Measurements from ENCODE around the gene KDM4D. TPM values are rescaled to one million over a fixed set of nuclear protein-coding genes. Genes with fewer than 3 reads are reported as not detected.

KDM4D gene
- total RNA-seq, 1 donor from 2014 or later = 1.2 TPM

DNA sequence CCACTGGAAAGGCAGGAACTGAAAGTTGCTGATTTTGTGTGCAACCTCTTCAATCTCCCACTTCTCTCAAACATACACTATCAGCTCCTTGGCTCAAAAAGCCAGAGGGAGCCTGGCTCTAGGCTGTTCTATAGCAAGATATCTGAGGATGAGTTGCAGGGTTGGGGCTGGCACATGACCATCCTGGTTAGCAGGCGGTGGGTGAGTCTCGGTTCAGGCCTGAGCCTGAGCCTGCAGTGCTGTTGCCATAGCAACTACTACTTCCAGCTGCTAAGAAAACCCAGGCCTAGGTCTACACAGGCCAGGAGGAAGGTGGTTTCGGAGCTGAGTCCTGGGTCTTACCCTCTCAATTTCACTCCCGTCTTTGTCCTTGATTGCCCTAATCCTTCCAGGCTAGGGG is 39.1 kb upstream of the KDM4D start:
- no peaks in the 10 kb centered on the region for H3K9me3 Mint-ChIP-seq (ENCODE audit: low read depth)
- peaks cover 5% of the 10 kb centered on the region for H3K27me3 Mint-ChIP-seq
- H3K4me1 Mint-ChIP-seq (ENCODE audit: low read depth) = peaks cover 1% of the 10 kb centered on the region
- H3K27ac Mint-ChIP-seq = no peak overlapping the region
- no peak for DNase-seq (ENCODE audit: low spot score, unreplicated experiment)
- no peak overlapping the region for H3K4me3 Mint-ChIP-seq (ENCODE audit: low read depth)
- TF ChIP-seq, protein P1, sequence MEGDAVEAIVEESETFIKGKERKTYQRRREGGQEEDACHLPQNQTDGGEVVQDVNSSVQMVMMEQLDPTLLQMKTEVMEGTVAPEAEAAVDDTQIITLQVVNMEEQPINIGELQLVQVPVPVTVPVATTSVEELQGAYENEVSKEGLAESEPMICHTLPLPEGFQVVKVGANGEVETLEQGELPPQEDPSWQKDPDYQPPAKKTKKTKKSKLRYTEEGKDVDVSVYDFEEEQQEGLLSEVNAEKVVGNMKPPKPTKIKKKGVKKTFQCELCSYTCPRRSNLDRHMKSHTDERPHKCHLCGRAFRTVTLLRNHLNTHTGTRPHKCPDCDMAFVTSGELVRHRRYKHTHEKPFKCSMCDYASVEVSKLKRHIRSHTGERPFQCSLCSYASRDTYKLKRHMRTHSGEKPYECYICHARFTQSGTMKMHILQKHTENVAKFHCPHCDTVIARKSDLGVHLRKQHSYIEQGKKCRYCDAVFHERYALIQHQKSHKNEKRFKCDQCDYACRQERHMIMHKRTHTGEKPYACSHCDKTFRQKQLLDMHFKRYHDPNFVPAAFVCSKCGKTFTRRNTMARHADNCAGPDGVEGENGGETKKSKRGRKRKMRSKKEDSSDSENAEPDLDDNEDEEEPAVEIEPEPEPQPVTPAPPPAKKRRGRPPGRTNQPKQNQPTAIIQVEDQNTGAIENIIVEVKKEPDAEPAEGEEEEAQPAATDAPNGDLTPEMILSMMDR (IDR thresholded peaks at IDR 0.05; ENCODE audit: unreplicated experiment) = no peak
- H3K36me3 Mint-ChIP-seq (ENCODE audit: insufficient read depth) = no peaks in the 10 kb centered on the region

DNA sequence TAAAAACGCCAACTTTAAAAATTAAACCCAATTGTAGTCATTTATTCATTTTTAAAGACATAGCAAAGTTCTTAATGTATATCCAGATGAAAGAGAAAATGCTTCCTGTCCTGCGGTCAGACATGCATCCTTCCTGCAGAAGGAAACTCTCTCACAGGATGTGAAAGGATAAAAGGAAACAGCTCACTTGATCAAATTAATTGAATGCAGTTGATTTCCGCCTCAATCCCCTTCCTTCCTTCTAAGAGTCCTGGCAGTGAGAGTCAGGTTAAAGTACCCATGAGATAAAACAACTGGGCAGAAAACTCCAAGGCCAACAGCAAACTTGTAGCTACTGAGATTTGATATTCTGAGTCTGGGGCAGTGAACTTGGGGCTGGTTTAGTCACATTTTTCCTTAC is 38.7 kb upstream of the KDM4D start:
- H3K4me1 Mint-ChIP-seq (ENCODE audit: low read depth) = peaks cover 1% of the 10 kb centered on the region
- no peak for DNase-seq (ENCODE audit: low spot score, unreplicated experiment)
- TF ChIP-seq, protein P1 (IDR thresholded peaks at IDR 0.05; ENCODE audit: unreplicated experiment) = no peak
- H3K27ac Mint-ChIP-seq = no peak overlapping the region
- H3K9me3 Mint-ChIP-seq (ENCODE audit: low read depth) = no peaks in the 10 kb centered on the region
- no peaks in the 10 kb centered on the region for H3K36me3 Mint-ChIP-seq (ENCODE audit: insufficient read depth)
- no peak overlapping the region for H3K4me3 Mint-ChIP-seq (ENCODE audit: low read depth)
- peaks cover 5% of the 10 kb centered on the region for H3K27me3 Mint-ChIP-seq

DNA sequence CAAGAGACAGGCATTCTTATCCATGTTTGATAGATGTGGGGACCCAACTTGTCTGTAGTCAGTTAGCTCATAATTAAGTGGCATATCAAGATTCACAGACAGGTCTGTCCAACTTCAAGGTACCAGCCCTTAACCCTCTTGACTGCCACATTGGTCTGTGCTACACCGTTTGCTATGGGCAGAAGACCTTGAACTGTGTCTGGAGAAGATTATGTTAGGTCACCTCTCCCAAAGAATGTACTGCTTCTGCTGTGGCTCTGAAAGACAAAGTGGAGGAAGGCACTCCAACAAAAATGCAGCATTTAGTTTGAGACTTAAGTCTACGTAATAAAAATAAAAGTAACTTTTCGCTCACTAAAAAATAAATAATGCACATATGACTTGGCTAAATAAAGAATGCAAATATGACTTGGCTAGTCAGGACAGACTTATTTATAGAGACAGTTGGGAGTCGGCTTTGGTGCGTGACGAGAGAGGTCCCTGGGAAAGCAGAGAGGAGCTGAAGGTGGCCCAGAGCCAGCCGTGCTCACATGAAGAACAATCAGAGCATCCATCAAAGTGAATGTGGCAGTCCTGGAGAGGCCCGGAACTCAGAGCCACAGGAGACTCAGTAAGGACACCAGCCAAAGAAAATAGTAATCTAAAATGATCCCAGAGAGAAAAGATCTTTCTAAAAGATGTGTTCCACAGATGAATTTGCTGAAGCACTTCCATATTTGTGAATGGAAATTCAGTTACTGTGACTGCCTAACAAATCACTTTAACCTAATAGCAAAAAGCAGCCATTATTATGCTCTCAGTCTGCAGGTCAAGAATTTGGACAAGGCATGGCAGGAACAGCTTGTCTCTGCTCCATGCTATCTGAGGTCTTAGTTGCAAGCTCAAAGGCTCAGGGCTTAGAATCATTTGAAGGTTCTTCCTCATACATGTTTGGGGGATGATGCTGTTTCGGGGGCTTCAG is 35.1 kb upstream of the KDM4D start:
- Mint-ChIP-seq H3K27ac (no peak overlapping the region), H3K4me3 (ENCODE audit: low read depth) (no peak overlapping the region), H3K36me3 (ENCODE audit: insufficient read depth) (no peaks in the 10 kb centered on the region), H3K4me1 (ENCODE audit: low read depth) (peaks cover 1% of the 10 kb centered on the region), H3K27me3 (no peaks in the 10 kb centered on the region), H3K9me3 (ENCODE audit: low read depth) (no peaks in the 10 kb centered on the region)
- no peak for DNase-seq (ENCODE audit: low spot score, unreplicated experiment)
- TF ChIP-seq, protein P1 (IDR thresholded peaks at IDR 0.05; ENCODE audit: unreplicated experiment) = no peak

DNA sequence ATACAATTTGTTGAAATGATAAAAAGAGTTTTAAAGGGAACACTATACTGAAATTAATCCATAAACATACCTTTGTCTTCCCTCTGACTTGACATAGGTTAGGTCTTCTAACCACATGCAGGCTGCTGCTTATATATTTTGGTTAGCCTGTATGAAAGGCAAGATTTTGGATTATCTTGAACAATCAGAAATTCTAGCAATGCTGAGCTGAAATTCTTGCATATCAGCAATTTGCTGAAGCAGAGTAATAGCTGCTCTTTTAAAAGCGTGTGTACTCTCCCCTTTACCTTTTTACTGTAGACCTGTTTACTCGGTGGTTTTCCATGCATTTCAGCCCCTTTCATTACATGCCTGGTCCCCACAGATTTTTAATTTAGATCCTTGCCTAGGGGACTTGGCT is 34.2 kb upstream of the KDM4D start:
- Mint-ChIP-seq H3K4me1 (ENCODE audit: low read depth) (no peaks in the 10 kb centered on the region), H3K36me3 (ENCODE audit: insufficient read depth) (no peaks in the 10 kb centered on the region), H3K27ac (no peak overlapping the region), H3K4me3 (ENCODE audit: low read depth) (no peak overlapping the region), H3K27me3 (no peaks in the 10 kb centered on the region), H3K9me3 (ENCODE audit: low read depth) (no peaks in the 10 kb centered on the region)
- TF ChIP-seq, protein P1 (IDR thresholded peaks at IDR 0.05; ENCODE audit: unreplicated experiment) = no peak
- no peak for DNase-seq (ENCODE audit: low spot score, unreplicated experiment)

DNA sequence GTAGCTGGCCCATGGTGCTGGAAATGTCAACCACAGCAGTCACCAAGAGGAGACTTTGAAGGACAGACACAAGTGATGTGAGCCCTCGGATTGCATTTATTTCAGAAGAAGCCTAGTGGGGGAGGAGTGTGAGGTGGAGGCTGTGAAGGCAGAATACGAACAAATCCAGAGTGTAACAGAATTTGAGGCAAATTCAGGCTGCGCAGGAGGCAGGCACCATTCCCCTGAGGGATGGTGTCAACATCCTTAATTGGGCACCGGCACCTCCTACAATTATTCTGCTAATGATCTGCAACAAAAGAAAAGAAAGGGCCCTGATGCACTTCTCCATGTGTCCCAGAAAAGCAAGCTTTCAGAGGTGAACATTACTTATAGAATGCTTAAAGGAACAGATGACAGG is 32.4 kb upstream of the KDM4D start:
- TF ChIP-seq, protein P1 (IDR thresholded peaks at IDR 0.05; ENCODE audit: unreplicated experiment) = no peak
- H3K4me3 Mint-ChIP-seq (ENCODE audit: low read depth) = no peak overlapping the region

More for the DNA sequence above, 32.4 kb upstream of the KDM4D start:
- Mint-ChIP-seq H3K36me3 (ENCODE audit: insufficient read depth) (no peaks in the 10 kb centered on the region), H3K9me3 (ENCODE audit: low read depth) (no peaks in the 10 kb centered on the region), H3K27me3 (no peaks in the 10 kb centered on the region), H3K27ac (no peak overlapping the region), H3K4me1 (ENCODE audit: low read depth) (no peaks in the 10 kb centered on the region)
- no peak for DNase-seq (ENCODE audit: low spot score, unreplicated experiment)
